IMR-90 (cell line): ENCODE results near the gene TMC8.
"Not testable (repeated sequence)": the region's sequence is repeated elsewhere in the genome, so short reads cannot be mapped to it uniquely, and the experiment has no call there.

Experiments used
- CEBPB ChIP-seq: IDR thresholded peaks from 2 replicates; pipeline ENCODE4 v1.6.1; 2012; ENCODE audit warnings: low read depth, low read length, improper control_type of control experiment
- MAZ ChIP-seq: IDR thresholded peaks from 2 replicates; pipeline ENCODE4 v1.6.1; 2012; ENCODE audit warnings: low read depth, mild to moderate bottlenecking, low read length, improper control_type of control experiment, moderate library complexity, borderline replicate concordance
- MXI1 ChIP-seq: IDR thresholded peaks from 2 replicates; pipeline ENCODE4 v1.6.1; 2012; ENCODE audit warnings: low read depth, mild to moderate bottlenecking, low read length, moderate library complexity, borderline replicate concordance
- NFE2L2 ChIP-seq: fragments of 150-350 bp; IDR thresholded peaks from 2 replicates; pipeline ENCODE4 v1.6.1; 2016; ENCODE audit warnings: low read depth, mild to moderate bottlenecking, low read length
- POLR2A ChIP-seq: IDR thresholded peaks from 2 replicates; pipeline ENCODE4 v1.6.1; 2012; ENCODE audit warnings: mild to moderate bottlenecking, low read depth, low read length
- RAD21 ChIP-seq: IDR thresholded peaks from 2 replicates; pipeline ENCODE4 v1.6.1; 2012; ENCODE audit warnings: low read length, improper control_type of control experiment
- RCOR1 ChIP-seq: IDR thresholded peaks from 2 replicates; pipeline ENCODE4 v1.6.1; 2012; ENCODE audit warnings: mild to moderate bottlenecking, low read length, improper control_type of control experiment; ENCODE audit not compliant: insufficient replicate concordance
- RFX5 ChIP-seq: IDR thresholded peaks from 2 replicates; pipeline ENCODE4 v1.8.0; 2012; ENCODE audit warnings: low read depth, mild to moderate bottlenecking, low read length, moderate library complexity
- SMC3 ChIP-seq: fragments of 150-350 bp; IDR thresholded peaks from 2 replicates; pipeline ENCODE4 v1.6.1; 2016; ENCODE audit warnings: low read depth, mild to moderate bottlenecking, antibody characterized with exemption, low read length, moderate library complexity
- TF ChIP-seq, protein P1 (sequence below): conservative IDR thresholded peaks from 2 replicates; pipeline ENCODE4 v1.5.1; 2012; ENCODE audit warnings: mild to moderate bottlenecking, low read depth, low read length, improper control_type of control experiment
- TF ChIP-seq, protein P2 (sequence below): fragments of 150-350 bp; IDR thresholded peaks from 2 replicates; pipeline ENCODE4 v1.6.1; 2017; ENCODE audit warnings: mild to moderate bottlenecking, antibody characterized with exemption, low read length, low read depth
- TF ChIP-seq, protein P3 (sequence below): fragments of 150-350 bp; IDR thresholded peaks from 2 replicates; pipeline ENCODE4 v1.6.1; 2016; ENCODE audit warnings: low read depth, mild to moderate bottlenecking, low read length, moderate library complexity, borderline replicate concordance

DNA sequence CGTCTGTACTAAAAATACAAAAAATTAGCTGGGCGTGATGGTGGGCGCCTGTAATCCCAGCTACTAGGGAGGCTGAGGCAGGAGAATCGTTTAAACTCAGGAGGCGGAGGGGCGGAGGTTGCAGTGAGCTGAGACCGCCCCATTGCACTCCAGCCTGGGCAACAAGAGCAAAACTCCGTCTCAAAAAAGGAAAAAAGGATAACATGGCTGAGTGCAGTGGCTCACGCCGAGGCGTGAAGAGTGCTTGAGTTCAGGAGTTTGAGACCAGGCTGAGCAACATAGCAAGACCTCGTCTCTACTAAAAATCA lies 9.2 kb downstream of the TMC8 start:
- TF ChIP-seq, protein P1, sequence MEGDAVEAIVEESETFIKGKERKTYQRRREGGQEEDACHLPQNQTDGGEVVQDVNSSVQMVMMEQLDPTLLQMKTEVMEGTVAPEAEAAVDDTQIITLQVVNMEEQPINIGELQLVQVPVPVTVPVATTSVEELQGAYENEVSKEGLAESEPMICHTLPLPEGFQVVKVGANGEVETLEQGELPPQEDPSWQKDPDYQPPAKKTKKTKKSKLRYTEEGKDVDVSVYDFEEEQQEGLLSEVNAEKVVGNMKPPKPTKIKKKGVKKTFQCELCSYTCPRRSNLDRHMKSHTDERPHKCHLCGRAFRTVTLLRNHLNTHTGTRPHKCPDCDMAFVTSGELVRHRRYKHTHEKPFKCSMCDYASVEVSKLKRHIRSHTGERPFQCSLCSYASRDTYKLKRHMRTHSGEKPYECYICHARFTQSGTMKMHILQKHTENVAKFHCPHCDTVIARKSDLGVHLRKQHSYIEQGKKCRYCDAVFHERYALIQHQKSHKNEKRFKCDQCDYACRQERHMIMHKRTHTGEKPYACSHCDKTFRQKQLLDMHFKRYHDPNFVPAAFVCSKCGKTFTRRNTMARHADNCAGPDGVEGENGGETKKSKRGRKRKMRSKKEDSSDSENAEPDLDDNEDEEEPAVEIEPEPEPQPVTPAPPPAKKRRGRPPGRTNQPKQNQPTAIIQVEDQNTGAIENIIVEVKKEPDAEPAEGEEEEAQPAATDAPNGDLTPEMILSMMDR = not testable (repeated sequence)
- TF ChIP-seq, protein P2, sequence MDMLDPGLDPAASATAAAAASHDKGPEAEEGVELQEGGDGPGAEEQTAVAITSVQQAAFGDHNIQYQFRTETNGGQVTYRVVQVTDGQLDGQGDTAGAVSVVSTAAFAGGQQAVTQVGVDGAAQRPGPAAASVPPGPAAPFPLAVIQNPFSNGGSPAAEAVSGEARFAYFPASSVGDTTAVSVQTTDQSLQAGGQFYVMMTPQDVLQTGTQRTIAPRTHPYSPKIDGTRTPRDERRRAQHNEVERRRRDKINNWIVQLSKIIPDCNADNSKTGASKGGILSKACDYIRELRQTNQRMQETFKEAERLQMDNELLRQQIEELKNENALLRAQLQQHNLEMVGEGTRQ = not testable (repeated sequence)
- TF ChIP-seq MAZ, RAD21, CEBPB, POLR2A, SMC3, MXI1, RFX5, RCOR1, NFE2L2: not testable (repeated sequence)
- TF ChIP-seq, protein P3, sequence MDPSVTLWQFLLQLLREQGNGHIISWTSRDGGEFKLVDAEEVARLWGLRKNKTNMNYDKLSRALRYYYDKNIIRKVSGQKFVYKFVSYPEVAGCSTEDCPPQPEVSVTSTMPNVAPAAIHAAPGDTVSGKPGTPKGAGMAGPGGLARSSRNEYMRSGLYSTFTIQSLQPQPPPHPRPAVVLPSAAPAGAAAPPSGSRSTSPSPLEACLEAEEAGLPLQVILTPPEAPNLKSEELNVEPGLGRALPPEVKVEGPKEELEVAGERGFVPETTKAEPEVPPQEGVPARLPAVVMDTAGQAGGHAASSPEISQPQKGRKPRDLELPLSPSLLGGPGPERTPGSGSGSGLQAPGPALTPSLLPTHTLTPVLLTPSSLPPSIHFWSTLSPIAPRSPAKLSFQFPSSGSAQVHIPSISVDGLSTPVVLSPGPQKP = not testable (repeated sequence)
